ENCODE data around the gene UBAP2.
A peak's percentile ranks its signal among the peaks of the same experiment; 100 is the strongest.
"Not testable (repeated sequence)": the region's sequence is repeated elsewhere in the genome, so short reads cannot be mapped to it uniquely, and the experiment has no call there.

UBAP2 gene

DNA sequence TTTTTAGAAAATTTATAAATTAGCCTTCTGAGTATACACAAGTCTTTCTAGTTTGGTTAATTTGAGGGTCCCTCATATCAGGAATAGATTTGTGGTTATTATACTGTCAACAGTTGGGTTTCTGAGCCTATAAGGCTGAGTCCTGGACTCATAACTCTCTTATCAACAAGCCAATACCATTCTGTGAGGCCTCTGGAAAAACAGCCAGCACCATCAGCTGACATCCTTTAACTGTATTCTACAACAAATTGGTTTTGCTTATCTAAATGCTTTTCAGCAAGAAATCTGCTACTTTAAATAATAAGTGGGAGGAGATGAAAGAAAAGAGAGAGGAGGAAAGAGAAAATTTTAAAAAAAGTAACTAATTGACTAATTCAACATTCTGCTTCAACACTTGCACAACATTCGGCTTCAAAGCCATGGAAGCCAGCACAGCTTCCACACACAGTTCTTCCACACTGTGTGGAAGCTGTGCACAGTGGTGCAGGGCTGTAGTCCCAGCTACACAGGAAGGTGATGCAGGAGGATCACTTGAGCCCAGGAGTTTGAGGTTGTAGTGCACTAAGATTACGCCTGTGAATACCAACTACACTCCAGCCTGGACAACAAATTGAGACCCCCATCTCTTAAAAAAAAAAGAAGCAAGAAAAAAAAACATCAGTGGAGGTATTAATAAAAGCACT is 84.5 kb downstream of the UBAP2 start:
- no peak for DNase-seq

DNA sequence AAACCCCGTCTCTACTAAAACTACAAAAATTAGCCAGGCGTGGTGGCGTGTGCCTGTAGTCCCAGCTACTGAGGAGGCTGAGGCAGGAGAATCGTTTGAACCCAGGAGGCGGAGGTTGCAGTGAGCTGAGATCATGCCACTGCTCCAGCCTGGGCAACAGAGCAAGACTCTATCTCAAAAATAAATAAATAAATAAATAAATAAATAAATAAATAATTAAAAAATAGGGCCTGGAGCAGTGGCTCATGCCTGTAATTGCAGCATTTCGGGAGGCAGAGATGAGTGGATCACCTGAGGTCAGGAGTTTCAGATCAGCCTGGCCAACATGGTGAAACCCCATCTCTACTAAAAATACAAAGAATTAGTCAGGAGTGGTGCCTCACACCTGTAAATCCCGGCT is 86.2 kb downstream of the UBAP2 start:
- not testable (repeated sequence) for DNase-seq

- DNase-seq: no peak
Observed at GRCh38 chr9:33959725-33960124, 89.0 kb downstream of the UBAP2 start.

- no peak for DNase-seq
Observed at GRCh38 chr9:33956544-33956943, 92.1 kb downstream of the UBAP2 start.

DNA sequence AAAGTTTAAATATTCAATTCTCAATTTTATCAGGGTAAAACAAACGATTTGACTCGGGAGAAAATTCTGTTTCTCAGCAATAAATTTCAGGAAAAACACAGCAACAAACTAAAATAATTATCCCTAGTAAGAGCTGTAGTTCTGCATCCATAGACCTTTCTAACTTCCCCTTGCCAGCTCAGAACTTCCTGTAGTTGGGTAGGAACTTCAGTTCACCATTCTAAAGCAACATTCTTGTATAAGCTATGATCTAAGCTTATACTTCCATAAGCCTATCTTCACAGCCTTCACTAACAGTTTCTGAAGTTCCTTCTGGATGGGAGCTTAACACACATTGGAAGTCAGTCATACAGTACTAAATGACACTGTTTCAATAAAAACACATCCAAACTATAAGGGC is 96.6 kb downstream of the UBAP2 start:
- no peak for DNase-seq

- DNase-seq: no peak
Observed at GRCh38 chr9:33950371-33950770, 98.3 kb downstream of the UBAP2 start.

GRCh38 chr9:33946779-33947535 is 101.7 kb downstream of the UBAP2 start:
- no peak for DNase-seq

GRCh38 chr9:33943389-33943788 is 105.3 kb downstream of the UBAP2 start:
- DNase-seq: no peak

GRCh38 chr9:33942471-33943083 is 106.1 kb downstream of the UBAP2 start:
- no peak for DNase-seq

- no peak for DNase-seq
Observed at GRCh38 chr9:33939924-33940874, 108.5 kb downstream of the UBAP2 start.

DNA sequence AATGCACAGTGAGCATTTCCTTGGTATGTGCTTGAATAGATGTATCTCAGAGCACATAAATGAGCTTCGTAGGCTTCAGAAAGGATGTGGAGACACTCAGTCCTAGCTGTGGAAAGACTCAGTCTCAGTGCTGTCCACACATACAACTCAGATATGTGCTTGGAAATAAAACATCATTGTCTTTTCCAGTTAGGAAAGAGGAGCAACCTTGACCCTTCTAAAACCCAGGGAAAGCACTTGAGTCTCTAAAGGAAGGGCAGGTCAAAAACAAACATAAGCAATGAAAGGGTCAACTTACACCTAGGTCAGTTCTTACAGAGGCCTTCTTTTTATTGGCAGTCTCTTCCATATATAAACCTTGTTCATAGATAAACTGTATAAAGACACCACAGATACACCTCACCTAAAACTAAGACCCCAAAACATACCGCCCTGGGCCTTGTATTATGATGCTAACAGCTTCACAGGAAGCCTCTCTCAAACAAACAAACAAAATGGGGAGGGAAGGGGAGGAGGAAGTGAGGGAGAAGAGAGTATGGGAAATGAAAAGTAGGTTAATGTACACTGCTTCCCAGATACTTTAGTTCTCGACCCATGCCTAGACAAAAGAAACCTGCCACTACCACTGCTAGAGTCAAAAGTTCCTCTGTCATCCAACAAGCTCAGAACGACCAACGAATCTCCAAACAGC is 114.4 kb downstream of the UBAP2 start:
- DNase-seq: no peak

DNA sequence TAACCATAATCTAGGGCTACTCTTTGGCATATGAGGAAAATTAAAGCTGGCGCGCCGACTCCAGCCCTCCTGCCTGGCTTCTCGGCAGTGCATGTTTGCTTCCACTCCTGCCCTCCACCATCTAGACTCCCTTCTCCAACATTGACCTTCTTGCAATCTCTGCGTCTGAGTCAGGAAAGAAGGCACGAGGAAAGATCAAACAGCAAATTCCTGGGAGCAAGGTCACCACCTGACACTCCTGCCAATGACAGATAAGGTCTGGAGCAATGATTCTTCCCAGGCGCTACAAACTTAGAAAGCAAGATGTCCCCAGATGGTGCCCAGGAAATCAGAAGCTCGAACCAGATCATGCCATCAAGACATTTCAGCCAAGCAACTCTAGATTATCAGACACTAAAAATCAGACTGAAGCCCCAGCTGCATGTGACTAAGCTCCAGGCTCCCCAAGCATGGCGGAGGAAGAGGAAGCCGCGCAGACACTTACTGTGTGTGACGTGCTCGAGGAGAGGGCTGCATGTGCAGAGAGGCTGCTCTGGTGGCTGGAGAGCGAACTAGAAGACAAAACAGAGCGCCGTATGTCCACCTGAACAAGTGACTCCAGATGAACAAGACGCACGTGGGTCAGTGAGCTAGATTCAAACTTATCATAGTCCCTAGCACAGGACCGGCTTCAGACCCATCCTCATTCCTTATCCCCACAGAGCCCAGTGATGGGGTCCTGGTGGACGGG is 116.4 kb downstream of the UBAP2 start:
- no peak for DNase-seq

DNA sequence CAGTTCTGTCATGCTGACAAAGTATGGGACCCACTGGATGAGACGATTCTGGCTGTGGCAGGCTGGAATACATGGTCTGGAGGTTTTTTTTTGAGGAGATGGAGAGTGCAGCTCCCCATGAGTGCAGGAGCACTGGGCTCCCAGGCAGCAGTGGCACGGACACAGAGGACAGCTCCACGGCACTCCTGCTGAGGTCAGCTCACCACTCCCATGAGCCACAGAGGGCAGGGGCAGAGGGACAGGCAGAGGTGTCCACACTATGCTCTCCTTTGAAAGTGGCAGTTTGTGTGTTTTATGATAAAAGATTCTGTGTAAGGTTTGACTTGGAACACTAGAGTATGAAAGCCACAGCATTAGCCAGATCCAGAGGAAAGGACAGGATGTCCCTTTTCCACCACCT is 117.4 kb downstream of the UBAP2 start:
- no peak for DNase-seq

DNA sequence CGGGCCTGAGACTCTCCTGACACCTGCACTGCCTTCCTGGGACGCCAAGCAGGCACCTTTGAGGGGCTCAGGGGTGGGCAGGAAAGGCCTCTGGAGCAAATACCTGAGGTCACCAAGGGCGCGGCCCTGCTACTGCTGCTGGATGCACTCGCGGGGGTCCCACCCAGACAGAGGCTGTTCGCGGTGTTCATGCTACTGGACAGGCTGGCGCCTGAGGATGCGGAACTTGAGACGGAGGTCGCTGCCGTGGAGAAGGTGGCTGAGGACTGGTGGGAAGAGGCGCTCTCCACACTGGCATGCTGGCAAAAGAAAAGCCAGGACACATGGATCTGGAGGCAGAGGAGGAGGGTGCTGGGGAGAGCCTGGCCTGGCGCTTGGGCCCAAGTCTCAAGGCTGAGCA is 121.0 kb downstream of the UBAP2 start:
- no peak for DNase-seq

DNA sequence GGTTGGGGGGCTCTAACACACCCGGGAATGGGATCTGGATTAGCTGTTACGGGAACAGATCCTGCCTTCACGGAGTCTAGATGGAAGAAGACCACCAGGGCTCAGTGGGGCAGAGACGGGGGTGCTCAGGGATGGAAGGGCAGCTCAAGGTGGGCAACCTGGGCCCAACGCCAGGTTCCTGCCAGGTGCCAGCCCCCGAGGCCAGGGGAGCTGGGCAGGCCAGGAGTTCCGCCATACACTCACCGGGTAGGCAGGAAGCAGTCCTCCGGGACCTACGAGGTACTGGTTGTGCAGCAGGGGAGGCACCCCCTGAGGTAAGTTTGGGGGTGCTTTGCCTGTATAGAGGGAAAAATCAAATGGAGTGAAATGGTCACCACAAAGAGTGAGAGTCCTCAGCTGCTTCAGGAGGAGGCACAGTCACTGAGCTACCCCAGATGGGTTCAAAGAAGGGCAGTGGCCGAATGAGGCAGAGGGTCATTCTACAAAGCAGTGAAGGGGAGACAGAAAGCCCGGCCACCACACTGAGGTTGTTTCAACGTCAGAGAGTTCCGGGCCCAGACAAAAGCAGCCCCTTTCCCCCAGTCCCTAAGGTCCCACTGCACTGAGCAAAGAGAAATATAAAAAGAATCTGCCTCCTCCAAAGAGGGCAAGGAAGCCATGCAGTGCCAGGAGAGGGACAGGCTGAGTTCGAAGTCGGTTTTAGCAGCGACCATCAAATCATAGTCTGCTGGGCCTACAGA is 121.8 kb downstream of the UBAP2 start:
- DNase-seq: no peak

DNA sequence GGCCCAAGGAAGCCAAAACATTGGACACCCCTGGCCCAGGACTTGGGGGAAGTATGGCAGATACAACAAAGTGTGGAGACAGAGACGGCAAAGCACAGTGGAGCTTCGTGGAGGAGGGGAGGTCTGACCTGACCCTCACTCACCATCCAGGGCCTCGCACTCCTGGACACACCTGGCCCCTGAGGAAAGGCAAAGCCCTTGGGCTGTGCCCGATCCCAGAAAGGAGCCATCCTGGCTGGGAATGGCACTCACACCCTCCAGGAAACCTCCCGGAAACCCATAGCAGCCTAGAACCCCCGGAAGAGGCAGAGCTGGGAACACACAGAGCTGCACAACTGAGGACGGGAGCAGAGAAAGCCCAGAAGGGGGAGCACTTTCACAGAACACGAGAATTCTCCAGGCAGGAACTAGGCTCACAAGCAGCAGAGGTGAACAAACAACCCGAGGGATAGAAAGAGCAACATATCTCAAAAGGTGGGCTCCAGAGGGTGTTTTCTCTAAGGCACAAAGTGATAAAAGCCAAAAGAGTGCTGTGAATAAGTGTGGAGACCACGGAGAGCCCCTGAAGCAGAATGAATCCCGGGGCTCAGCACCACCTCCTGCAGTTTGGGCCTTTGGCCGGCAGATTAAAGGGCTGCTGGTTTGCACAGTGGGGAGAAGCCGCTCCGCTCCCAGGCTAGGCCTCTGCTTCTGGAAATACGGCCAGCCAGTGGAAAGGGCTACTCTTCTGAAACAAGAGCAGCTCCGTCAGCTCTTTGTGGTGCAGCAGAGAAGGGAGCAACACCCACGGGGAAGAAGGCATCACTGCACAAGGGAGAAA is 123.5 kb downstream of the UBAP2 start:
- DNase-seq: peak; percentile 14

- DNase-seq: no peak
Observed at GRCh38 chr9:33923998-33924701, 124.5 kb downstream of the UBAP2 start.

DNA sequence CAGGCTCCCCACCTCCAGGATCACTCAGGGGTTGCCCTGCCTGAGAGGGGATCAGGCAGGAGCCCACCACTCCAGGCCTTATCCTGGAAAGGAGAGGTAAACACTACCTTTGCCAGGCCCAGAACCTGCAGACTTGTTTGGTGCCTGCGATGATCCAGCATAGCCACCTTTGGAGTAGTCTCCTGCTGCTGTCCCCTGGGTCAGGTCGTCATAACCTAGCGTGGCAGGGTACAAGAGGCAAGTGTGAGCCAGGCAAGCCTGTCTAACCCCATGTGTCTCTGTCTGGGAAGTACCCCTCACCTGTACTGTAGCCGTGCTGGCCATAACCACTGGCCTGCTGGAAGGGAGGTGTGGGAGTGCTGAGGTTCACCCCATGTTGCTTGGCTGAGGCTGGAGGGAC is 125.6 kb downstream of the UBAP2 start:
- no peak for DNase-seq

Data from stimulated activated CD4-positive, alpha-beta T cell treated with anti-CD3 and anti-CD28 coated beads, Interleukin-4, amount 100 ng/mL, for 24 hours (primary cell).